ENCODE measurements around the gene CPA1.

Gene CPA1

DNA sequence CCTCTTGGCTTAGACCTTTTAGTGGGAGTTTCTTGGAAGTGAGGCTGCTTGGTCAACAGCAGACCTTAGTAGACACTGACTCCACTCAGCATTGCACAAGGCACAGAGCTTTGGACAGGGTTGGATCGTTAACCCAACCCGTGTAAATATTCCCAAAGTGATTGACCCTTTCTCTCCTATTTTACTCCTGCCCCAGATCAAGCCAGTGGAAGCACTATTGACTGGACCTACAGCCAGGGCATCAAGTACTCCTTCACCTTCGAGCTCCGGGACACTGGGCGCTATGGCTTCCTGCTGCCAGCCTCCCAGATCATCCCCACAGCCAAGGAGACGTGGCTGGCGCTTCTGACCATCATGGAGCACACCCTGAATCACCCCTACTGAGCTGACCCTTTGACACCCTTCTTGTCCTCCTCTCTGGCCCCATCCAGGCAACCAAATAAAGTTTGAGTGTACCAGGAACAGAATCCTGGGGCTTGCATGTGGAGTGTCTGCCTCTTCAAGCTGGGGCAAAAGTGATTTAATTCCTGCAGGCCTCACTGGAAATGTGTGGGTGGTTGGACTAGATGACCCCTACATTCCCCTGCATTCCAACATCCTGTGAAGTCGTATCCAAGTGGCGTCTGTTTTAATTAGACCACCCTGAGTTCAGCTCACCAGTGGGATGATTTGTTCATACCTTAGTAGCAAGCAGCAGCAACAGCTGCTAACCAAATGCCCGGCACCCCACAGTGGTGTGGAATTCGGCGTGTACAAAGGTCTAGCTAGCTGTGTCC lies 7.5 kb downstream of the CPA1 start:
- H3K36me3 ChIP-seq (ENCODE audit: control insufficient read depth in 2 of 2, insufficient read depth in 2 of 2, low read length in 2 of 2) = no peaks in the 10 kb centered on the region
- H3K4me1 ChIP-seq (ENCODE audit: control insufficient read depth, insufficient read depth, low read length) = no peaks in the 10 kb centered on the region
- no peaks in the 10 kb centered on the region for H3K9me3 ChIP-seq (ENCODE audit: control insufficient read depth in 2 of 2, low read length in 2 of 2)
- H3K27me3 ChIP-seq (ENCODE audit: control insufficient read depth in 1 of 2, insufficient read depth in 2 of 2, low read length in 2 of 2) = no peaks in the 10 kb centered on the region
- no peak overlapping the region for H3K27ac ChIP-seq (ENCODE audit: low read length)
- H3K4me3 ChIP-seq (ENCODE audit: low read length in 2 of 2) = no peak overlapping the region
- no peak overlapping the region for H3K9ac ChIP-seq (ENCODE audit: low read length in 2 of 2)

DNA sequence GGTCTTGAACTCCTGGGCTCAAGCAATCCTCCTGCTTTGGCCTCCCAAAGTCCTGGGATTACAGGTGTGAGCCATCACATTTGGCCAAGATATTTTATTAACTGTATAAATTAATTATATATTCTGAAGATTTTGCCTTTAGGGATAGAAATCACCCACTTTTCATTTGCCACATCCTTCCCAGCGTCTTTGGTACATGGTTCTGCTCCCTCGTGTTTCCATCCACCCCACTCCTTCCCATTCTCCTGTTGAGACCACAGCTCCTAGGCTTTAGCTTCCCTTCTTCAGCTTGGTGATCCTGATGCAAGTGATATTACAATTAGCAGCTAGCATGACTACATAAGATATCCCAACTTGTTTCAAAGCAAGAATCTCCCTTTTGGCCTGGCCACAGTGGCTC lies 8.4 kb downstream of the CPA1 start:
- no peak overlapping the region for H3K27ac ChIP-seq (ENCODE audit: low read length)
- H3K36me3 ChIP-seq (ENCODE audit: control insufficient read depth in 2 of 2, insufficient read depth in 2 of 2, low read length in 2 of 2) = no peaks in the 10 kb centered on the region
- H3K4me1 ChIP-seq (ENCODE audit: control insufficient read depth, insufficient read depth, low read length) = no peaks in the 10 kb centered on the region
- H3K9me3 ChIP-seq (ENCODE audit: control insufficient read depth in 2 of 2, low read length in 2 of 2) = no peaks in the 10 kb centered on the region
- H3K4me3 ChIP-seq (ENCODE audit: low read length in 2 of 2) = no peak overlapping the region
- H3K9ac ChIP-seq (ENCODE audit: low read length in 2 of 2) = no peak overlapping the region
- H3K27me3 ChIP-seq (ENCODE audit: control insufficient read depth in 1 of 2, insufficient read depth in 2 of 2, low read length in 2 of 2) = no peaks in the 10 kb centered on the region

DNA sequence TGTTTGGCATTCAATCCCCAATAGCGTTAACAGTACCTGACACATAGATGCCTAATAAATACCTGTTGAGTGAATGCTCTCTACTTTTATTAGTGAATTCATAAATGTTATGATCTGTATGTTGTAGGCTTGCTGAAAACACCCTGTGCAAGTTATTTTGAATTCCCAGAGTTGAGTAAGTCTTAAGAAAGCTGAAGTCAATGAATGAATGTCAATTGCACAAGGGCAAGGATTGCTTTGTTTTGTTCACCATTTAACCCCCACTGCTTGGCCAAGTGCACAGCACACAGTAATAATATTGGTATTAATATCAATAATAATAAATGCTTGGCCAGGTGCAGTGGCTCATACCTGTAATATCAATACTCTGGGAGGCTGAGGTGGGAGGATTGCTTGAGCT lies 10.2 kb downstream of the CPA1 start:
- no peaks in the 10 kb centered on the region for H3K27me3 ChIP-seq (ENCODE audit: control insufficient read depth in 1 of 2, insufficient read depth in 2 of 2, low read length in 2 of 2)
- no peaks in the 10 kb centered on the region for H3K4me1 ChIP-seq (ENCODE audit: control insufficient read depth, insufficient read depth, low read length)
- H3K4me3 ChIP-seq (ENCODE audit: low read length in 2 of 2) = no peak overlapping the region
- no peaks in the 10 kb centered on the region for H3K9me3 ChIP-seq (ENCODE audit: control insufficient read depth in 2 of 2, low read length in 2 of 2)
- no peaks in the 10 kb centered on the region for H3K36me3 ChIP-seq (ENCODE audit: control insufficient read depth in 2 of 2, insufficient read depth in 2 of 2, low read length in 2 of 2)
- H3K27ac ChIP-seq (ENCODE audit: low read length) = no peak overlapping the region
- no peak overlapping the region for H3K9ac ChIP-seq (ENCODE audit: low read length in 2 of 2)

DNA sequence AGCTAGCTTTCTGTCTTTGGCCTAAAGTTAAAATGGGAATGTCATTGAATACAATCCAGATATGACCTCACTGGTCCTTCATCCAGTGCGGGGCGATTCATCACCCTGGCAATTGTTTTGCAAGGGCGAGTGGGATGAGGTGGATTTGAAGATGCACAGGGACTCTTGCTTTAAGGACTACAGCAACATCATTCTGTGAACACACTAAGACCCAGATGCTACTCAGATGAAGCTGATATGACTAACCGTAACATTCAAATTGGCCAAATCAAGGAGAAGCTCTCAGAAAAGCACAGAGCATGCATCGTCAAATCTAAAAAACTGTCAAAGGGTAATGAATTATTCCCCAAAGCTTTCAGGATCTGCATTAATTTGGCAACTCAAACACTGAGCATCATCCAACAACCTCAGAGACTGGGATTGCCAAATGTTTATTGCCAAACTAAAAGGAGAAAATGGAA lies 12.8 kb downstream of the CPA1 start:
- Histone ChIP-seq H3K4me3 (ENCODE audit: low read length in 2 of 2) (no peak overlapping the region), H3K36me3 (ENCODE audit: control insufficient read depth in 2 of 2, insufficient read depth in 2 of 2, low read length in 2 of 2) (no peaks in the 10 kb centered on the region), H3K9ac (ENCODE audit: low read length in 2 of 2) (no peak overlapping the region), H3K27ac (ENCODE audit: low read length) (no peak overlapping the region), H3K4me1 (ENCODE audit: control insufficient read depth, insufficient read depth, low read length) (no peaks in the 10 kb centered on the region), H3K9me3 (ENCODE audit: control insufficient read depth in 2 of 2, low read length in 2 of 2) (no peaks in the 10 kb centered on the region), H3K27me3 (ENCODE audit: control insufficient read depth in 1 of 2, insufficient read depth in 2 of 2, low read length in 2 of 2) (no peaks in the 10 kb centered on the region)

DNA sequence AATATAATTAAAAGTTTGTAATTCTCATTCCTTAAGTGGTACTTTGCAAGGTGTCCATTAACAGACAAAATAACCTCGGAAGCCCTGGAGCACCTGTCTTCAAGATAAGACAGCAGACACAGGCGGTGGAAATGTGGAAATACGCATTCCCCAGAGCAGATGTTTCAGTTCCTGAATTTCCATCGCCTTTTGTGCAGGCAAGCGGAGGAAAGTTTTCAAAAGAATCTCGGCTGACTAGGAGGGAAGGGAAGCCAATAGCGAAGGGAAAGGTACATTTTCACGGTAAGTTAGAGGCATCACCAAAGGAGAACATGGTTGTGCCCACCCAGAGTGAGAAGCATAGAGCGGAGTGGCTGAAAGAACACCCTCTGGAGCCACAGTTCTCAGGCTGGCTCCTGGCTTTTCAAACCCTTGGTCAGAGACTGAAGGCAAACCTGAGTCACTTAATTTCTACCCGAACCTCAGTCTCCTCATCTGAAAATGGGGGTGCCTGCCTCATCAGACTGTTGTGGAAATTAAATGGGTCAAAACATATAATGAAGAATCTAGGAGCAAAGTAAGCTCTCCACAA lies 13.6 kb downstream of the CPA1 start:
- H3K4me3 ChIP-seq (ENCODE audit: low read length in 2 of 2) = no peak overlapping the region
- no peaks in the 10 kb centered on the region for H3K4me1 ChIP-seq (ENCODE audit: control insufficient read depth, insufficient read depth, low read length)
- no peak overlapping the region for H3K9ac ChIP-seq (ENCODE audit: low read length in 2 of 2)
- no peaks in the 10 kb centered on the region for H3K27me3 ChIP-seq (ENCODE audit: control insufficient read depth in 1 of 2, insufficient read depth in 2 of 2, low read length in 2 of 2)
- H3K9me3 ChIP-seq (ENCODE audit: control insufficient read depth in 2 of 2, low read length in 2 of 2) = no peaks in the 10 kb centered on the region
- H3K27ac ChIP-seq (ENCODE audit: low read length) = no peak overlapping the region
- H3K36me3 ChIP-seq (ENCODE audit: control insufficient read depth in 2 of 2, insufficient read depth in 2 of 2, low read length in 2 of 2) = no peaks in the 10 kb centered on the region

DNA sequence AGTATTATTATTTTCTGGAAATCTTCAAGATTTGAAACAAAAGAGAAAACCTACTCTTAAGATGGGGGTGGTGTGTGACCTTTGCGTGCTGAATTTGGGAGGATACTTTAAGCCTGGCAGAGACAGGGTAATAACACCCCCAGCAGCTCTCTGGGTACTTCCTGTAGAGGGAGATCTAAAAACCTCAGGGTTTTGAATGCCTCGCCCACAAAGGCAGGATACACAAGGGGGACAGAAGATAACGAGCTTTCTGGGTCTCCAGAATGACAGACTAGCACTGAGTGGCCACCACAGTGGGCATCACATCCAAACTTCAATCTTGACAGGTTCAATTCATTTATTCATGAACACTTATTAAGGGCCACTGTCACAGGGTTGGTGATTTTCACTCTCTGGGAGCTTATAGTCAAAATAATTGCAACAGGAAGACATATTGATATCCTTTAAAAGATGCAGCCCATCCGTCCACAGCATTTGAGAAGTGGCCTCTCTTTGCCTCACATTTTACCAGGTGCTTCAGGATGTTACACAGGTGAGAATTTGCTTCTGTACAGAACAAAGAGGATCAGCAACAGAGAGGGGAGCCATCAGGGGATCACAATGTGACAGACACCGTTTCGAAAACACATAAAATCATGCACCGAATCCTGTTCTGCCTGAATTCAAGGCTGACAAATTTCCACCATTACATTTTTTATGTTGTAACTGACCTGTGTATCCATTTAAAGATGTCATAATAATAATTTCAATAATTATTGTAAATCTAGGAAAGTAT lies 14.3 kb downstream of the CPA1 start:
- H3K4me1 ChIP-seq (ENCODE audit: control insufficient read depth, insufficient read depth, low read length) = no peaks in the 10 kb centered on the region
- no peaks in the 10 kb centered on the region for H3K27me3 ChIP-seq (ENCODE audit: control insufficient read depth in 1 of 2, insufficient read depth in 2 of 2, low read length in 2 of 2)
- H3K9me3 ChIP-seq (ENCODE audit: control insufficient read depth in 2 of 2, low read length in 2 of 2) = no peaks in the 10 kb centered on the region
- no peak overlapping the region for H3K9ac ChIP-seq (ENCODE audit: low read length in 2 of 2)
- no peak overlapping the region for H3K4me3 ChIP-seq (ENCODE audit: low read length in 2 of 2)
- H3K27ac ChIP-seq (ENCODE audit: low read length) = no peak overlapping the region
- H3K36me3 ChIP-seq (ENCODE audit: control insufficient read depth in 2 of 2, insufficient read depth in 2 of 2, low read length in 2 of 2) = no peaks in the 10 kb centered on the region

DNA sequence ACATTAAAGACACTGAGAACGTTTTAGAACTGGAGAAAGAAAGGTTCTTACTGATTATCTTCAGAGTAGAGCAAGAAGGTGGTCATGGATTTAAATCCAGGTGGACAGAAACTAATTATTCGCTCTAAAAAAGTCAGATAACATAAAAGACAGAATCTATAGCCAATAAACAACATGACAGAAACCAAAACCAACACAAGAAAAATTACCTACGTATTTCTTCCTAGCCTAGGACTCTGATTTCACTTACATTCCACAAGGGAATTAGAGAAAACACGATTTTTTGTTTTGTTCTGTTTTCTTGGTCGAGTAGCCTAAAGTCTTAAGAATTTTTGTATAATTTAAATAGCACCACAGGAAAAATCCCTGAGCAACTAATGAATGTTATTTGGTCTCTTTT lies 15.1 kb downstream of the CPA1 start:
- Histone ChIP-seq H3K36me3 (ENCODE audit: control insufficient read depth in 2 of 2, insufficient read depth in 2 of 2, low read length in 2 of 2) (no peaks in the 10 kb centered on the region), H3K9ac (ENCODE audit: low read length in 2 of 2) (no peak overlapping the region), H3K27ac (ENCODE audit: low read length) (no peak overlapping the region), H3K4me3 (ENCODE audit: low read length in 2 of 2) (no peak overlapping the region), H3K27me3 (ENCODE audit: control insufficient read depth in 1 of 2, insufficient read depth in 2 of 2, low read length in 2 of 2) (no peaks in the 10 kb centered on the region), H3K9me3 (ENCODE audit: control insufficient read depth in 2 of 2, low read length in 2 of 2) (no peaks in the 10 kb centered on the region), H3K4me1 (ENCODE audit: control insufficient read depth, insufficient read depth, low read length) (no peaks in the 10 kb centered on the region)

DNA sequence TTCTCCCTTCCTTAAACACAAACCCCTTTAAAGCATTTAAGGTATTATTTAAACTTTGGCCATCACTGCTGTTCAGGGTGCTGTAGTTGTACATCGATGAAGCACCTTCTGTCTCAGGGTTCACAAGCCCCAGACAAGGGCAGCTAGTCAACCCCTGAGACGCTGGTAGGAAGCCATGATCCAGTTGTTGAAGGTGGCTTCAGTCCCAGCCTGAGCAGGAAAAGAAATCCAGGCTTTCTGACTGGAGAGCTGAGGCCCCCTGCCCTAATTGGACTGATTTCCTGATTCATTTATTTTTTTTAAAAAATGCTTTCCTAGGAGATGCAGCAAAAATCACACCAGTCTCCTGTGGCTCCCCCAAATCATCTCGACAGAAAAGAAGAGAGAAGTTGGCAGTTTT lies 15.8 kb downstream of the CPA1 start:
- H3K27ac ChIP-seq (ENCODE audit: low read length) = no peak overlapping the region
- no peaks in the 10 kb centered on the region for H3K27me3 ChIP-seq (ENCODE audit: control insufficient read depth in 1 of 2, insufficient read depth in 2 of 2, low read length in 2 of 2)
- no peaks in the 10 kb centered on the region for H3K9me3 ChIP-seq (ENCODE audit: control insufficient read depth in 2 of 2, low read length in 2 of 2)
- peak overlapping the region in 1 of 2 donors; percentile 10 for H3K4me3 ChIP-seq (ENCODE audit: low read length in 2 of 2)
- H3K4me1 ChIP-seq (ENCODE audit: control insufficient read depth, insufficient read depth, low read length) = no peaks in the 10 kb centered on the region
- no peaks in the 10 kb centered on the region for H3K36me3 ChIP-seq (ENCODE audit: control insufficient read depth in 2 of 2, insufficient read depth in 2 of 2, low read length in 2 of 2)
- no peak overlapping the region for H3K9ac ChIP-seq (ENCODE audit: low read length in 2 of 2)

DNA sequence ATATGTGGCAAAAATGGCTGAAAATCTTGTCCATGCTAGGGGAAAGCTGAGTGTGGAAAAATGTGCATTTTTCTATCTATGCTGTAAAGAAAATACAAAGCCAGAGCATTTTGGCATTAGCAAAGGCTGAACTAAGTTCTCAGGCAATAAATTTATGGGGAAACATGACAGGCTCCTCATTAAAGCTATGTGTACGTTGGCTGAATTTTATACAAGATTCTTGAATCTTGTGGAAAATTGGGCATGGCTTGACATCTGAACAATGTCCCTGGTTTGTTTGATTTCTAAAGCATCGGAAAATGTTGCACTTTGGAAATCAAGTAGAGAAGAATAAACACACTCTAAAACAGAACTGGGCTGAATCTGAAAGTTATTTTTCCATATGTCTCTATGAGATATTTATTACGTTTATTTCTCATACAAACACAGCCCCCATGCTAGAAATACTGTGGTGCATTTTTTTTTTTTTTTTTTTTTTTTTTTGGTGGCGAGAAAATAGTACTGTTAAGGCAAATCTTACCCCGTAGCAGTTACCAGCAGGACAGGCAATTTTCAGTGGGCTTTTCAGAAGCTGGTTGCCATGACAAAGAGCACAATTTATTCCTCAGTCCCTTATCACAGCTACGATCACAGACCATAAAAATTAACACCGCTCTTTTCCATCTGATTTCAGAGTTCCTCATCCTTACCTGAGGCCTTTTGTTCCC lies 16.9 kb downstream of the CPA1 start:
- H3K4me3 ChIP-seq (ENCODE audit: low read length in 2 of 2) = peak overlapping the region in 1 of 2 donors; percentile 10
- no peak overlapping the region for H3K9ac ChIP-seq (ENCODE audit: low read length in 2 of 2)
- no peaks in the 10 kb centered on the region for H3K4me1 ChIP-seq (ENCODE audit: control insufficient read depth, insufficient read depth, low read length)
- H3K27ac ChIP-seq (ENCODE audit: low read length) = no peak overlapping the region
- H3K27me3 ChIP-seq (ENCODE audit: control insufficient read depth in 1 of 2, insufficient read depth in 2 of 2, low read length in 2 of 2) = no peaks in the 10 kb centered on the region
- no peaks in the 10 kb centered on the region for H3K9me3 ChIP-seq (ENCODE audit: control insufficient read depth in 2 of 2, low read length in 2 of 2)
- no peaks in the 10 kb centered on the region for H3K36me3 ChIP-seq (ENCODE audit: control insufficient read depth in 2 of 2, insufficient read depth in 2 of 2, low read length in 2 of 2)

DNA sequence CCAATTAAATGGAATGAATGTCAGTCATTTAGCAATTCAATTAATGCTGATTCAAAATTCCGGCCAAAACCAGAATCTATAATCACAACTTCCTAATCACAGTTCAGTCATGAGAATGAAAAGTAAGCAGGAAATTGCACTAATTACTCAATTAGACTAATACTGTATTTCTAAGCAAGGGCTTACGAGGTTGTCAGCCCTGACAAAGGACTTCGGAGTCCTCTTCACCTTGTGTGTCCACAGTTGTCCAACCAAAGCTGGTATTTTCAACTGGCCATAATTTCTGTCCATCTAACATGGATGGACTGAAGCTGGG lies 17.4 kb downstream of the CPA1 start:
- Histone ChIP-seq H3K9me3 (ENCODE audit: control insufficient read depth in 2 of 2, low read length in 2 of 2) (no peaks in the 10 kb centered on the region), H3K27me3 (ENCODE audit: control insufficient read depth in 1 of 2, insufficient read depth in 2 of 2, low read length in 2 of 2) (no peaks in the 10 kb centered on the region), H3K4me1 (ENCODE audit: control insufficient read depth, insufficient read depth, low read length) (no peaks in the 10 kb centered on the region), H3K4me3 (ENCODE audit: low read length in 2 of 2) (no peak overlapping the region), H3K9ac (ENCODE audit: low read length in 2 of 2) (no peak overlapping the region), H3K27ac (ENCODE audit: low read length) (no peak overlapping the region), H3K36me3 (ENCODE audit: control insufficient read depth in 2 of 2, insufficient read depth in 2 of 2, low read length in 2 of 2) (peaks cover under 1 to 3% of the 10 kb centered on the region in 2 donors)

All from stomach smooth muscle (tissue), 2 donors.